Suprapubic skin (tissue), 3 donors: ENCODE measurements around the gene INKA1.

Source experiments
- CTCF ChIP-seq, 2 donors: fragments of 200-600 bp in 1 of 2; fragments of 450-650 bp in 1 of 2; sonication (generic) in 1 of 2; IDR thresholded peaks; one replicate each; pipeline ENCODE4 v1.5.1; 2016 to 2019; ENCODE audit warnings: antibody characterized with exemption in 2 of 2, mild to moderate bottlenecking in 1 of 2, moderate library complexity in 1 of 2
- POLR2A ChIP-seq, 2 donors: fragments of 450-650 bp; IDR thresholded peaks; one replicate each; pipeline ENCODE4 v1.6.1; 2017; ENCODE audit warnings: antibody characterized with exemption in 2 of 2, mild to moderate bottlenecking in 2 of 2, moderate library complexity in 2 of 2

GRCh38 chr3:49807431-49808114 is 4.5 kb downstream of the INKA1 start:
- TF ChIP-seq CTCF (IDR thresholded peaks at IDR 0.05): no peak
- no peak for TF ChIP-seq POLR2A (IDR thresholded peaks at IDR 0.05)
